CD4-positive, alpha-beta memory T cell (primary cell): Measurements from ENCODE around the gene FCRL3. TPM values are rescaled to one million over a fixed set of nuclear protein-coding genes. Genes with fewer than 3 reads are reported as not detected.

ENCODE experiments used
- CTCF ChIA-PET: fragments of 350-600 bp; sonication (Branson Sonifier 250); formaldehyde crosslinking; loops from one replicate; lab custom pipeline; 2021; ENCODE audit warnings: inconsistent platforms; ENCODE audit not compliant: partially characterized antibody; lab: Charles Lee
- POLR2A ChIA-PET: fragments of 350-600 bp; sonication (Branson Sonifier 250); formaldehyde crosslinking; loops from one replicate; lab custom pipeline; 2021; ENCODE audit not compliant: partially characterized antibody; lab: Charles Lee
- DNase-seq, 5 donors: peaks; one replicate each; pipeline versions ENCODE4 v3.0.0 to v3.0.0-alpha.2; 2020 to 2022; ENCODE audit warnings: mixed read lengths in 1 of 5
- H3K27ac ChIP-seq: one replicate; pipeline ENCODE4 v1.7.0; 2013; ENCODE audit warnings: low read depth, low read length
- H3K27me3 ChIP-seq: 2 replicates; pipeline ENCODE4 v1.7.0; 2013; ENCODE audit warnings: mild to moderate bottlenecking, low read length, moderate library complexity; ENCODE audit not compliant: insufficient read depth
- H3K36me3 ChIP-seq: 2 replicates; pipeline ENCODE4 v1.7.0; 2013; ENCODE audit warnings: mild to moderate bottlenecking, low read length, moderate library complexity; ENCODE audit not compliant: insufficient read depth
- H3K4me1 ChIP-seq: 2 replicates; pipeline ENCODE4 v1.7.0; 2013; ENCODE audit warnings: mild to moderate bottlenecking, low read length, moderate library complexity; ENCODE audit not compliant: insufficient read depth
- H3K4me3 ChIP-seq, 2 donors: one replicate each; pipeline ENCODE4 v1.7.0; 2013; ENCODE audit warnings: low read length in 2 of 2, mild to moderate bottlenecking in 1 of 2
- H3K9me3 ChIP-seq, 2 donors: one replicate each; pipeline ENCODE4 v1.7.0; 2013; ENCODE audit warnings: low read length in 2 of 2, control low read depth in 1 of 2; ENCODE audit not compliant: control insufficient read depth in 1 of 2
- H3K27ac Mint-ChIP-seq, 7 donors: one replicate each; pipeline ENCODE4 v1.8.0; 2020 to 2021; ENCODE audit warnings: mixed read lengths in 7 of 7, mild to moderate bottlenecking in 6 of 7, inconsistent platforms in 3 of 7, moderate library complexity in 3 of 7
- H3K27me3 Mint-ChIP-seq, 2 donors: one replicate each; pipeline ENCODE4 v1.8.0; 2020 to 2021; ENCODE audit warnings: mixed read lengths in 2 of 2
- H3K36me3 Mint-ChIP-seq, 2 donors: one replicate each; pipeline ENCODE4 v1.8.0; 2020 to 2021; ENCODE audit warnings: mixed read lengths in 2 of 2, inconsistent platforms in 1 of 2, mild to moderate bottlenecking in 1 of 2
- H3K4me1 Mint-ChIP-seq, 4 donors: one replicate each; pipeline ENCODE4 v1.8.0; 2020 to 2021; ENCODE audit warnings: mixed read lengths in 4 of 4, mild to moderate bottlenecking in 1 of 4
- H3K4me3 Mint-ChIP-seq, 8 donors: one replicate each; pipeline ENCODE4 v1.8.0; 2020 to 2021; ENCODE audit warnings: mixed read lengths in 8 of 8, mild to moderate bottlenecking in 7 of 8, moderate library complexity in 6 of 8, inconsistent platforms in 3 of 8
- H3K9me3 Mint-ChIP-seq, 8 donors: one replicate each; pipeline ENCODE4 v1.8.0; 2020 to 2021; ENCODE audit warnings: mixed read lengths in 8 of 8, mild to moderate bottlenecking in 5 of 8, inconsistent platforms in 3 of 8, moderate library complexity in 1 of 8
- intact Hi-C: fragments of 100-400 bp; cut with micrococcal nuclease; formaldehyde crosslinking; loops from one replicate; pipeline ENCODE4 v1.15.1; 2023
- polyA plus RNA-seq, 2 donors: library from polyadenylated mRNA; unstranded; fragments of 300-500 nt; fragmentation: Illumina TruSeq; gene quantifications; one replicate each; pipeline ENCODE4 v1.2.3, GENCODE V29; 2021
- total RNA-seq, 2 experiments: library from RNA; stranded (reverse); gene quantifications; one replicate each; pipeline ENCODE4 v1.2.3, GENCODE V29; 2021

The FCRL3 gene
- total and polyA plus RNA-seq, 4 experiments from 2014 or later = 0.56 to 6.1 (median 3.5) TPM

GRCh38 chr1:157725221-157725577 is 24.6 kb upstream of the FCRL3 start:
- peaks cover 0 to 3% of the 10 kb centered on the region in 2 donors for H3K36me3 Mint-ChIP-seq
- no peak overlapping the region for H3K4me3 Mint-ChIP-seq
- CTCF ChIA-PET = no interaction called here
- Histone ChIP-seq H3K9me3 (peaks cover 0 to 7% of the 10 kb centered on the region in 2 donors), H3K4me3 (no peak overlapping the region), H3K4me1 (peaks cover 8% of the 10 kb centered on the region), H3K27me3 (no peaks in the 10 kb centered on the region), H3K27ac (no peak overlapping the region), H3K36me3 (no peaks in the 10 kb centered on the region)
- intact Hi-C loops = no loop called here
- H3K27me3 Mint-ChIP-seq = peaks cover 1 to 3% of the 10 kb centered on the region in 2 donors
- peaks cover 0 to 4% (median 1%) of the 10 kb centered on the region in 4 donors for H3K4me1 Mint-ChIP-seq
- POLR2A ChIA-PET = no interaction called here
- DNase-seq = no peak
- H3K9me3 Mint-ChIP-seq = peaks cover 2 to 24% (median 15%) of the 10 kb centered on the region in 8 donors
- peak overlapping the region in 1 of 7 donors; percentile 42 for H3K27ac Mint-ChIP-seq

DNA sequence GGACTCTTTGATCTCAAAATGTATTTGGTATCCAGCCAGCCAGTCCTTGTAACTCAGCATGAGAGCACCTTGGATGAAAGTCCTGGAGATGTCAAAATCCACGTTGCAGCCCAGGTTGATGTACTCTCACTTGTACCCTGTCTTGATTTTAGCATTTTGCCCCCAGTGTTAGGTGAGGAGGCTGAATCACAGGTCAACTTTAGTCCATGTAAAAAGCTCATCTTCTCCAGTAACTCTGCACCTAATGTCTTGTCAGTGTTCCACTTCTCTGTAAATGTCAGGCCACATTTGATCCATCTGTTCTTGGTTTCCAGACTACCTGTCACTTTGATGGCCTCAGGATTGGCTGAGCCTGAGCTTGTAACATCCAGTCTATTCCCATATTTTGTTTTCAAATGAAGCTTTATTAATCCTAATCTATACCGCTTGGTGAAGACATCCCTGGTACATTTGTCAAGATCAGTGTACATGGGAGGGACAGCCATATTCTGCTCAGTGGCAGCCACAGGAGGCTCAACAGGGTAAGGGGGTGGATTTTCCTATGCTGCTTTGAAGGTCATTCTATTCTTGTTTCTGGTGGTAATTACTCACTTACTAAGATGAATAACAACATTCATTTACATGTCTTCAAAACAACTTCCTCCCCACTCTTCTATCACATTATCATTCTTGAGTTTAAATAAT is 24.1 kb upstream of the FCRL3 start:
- H3K27ac ChIP-seq = no peak overlapping the region
- ChIA-PET CTCF (no interaction called here), POLR2A (no interaction called here)
- Mint-ChIP-seq H3K9me3 (peaks cover 2 to 24% (median 15%) of the 10 kb centered on the region in 8 donors), H3K27me3 (peaks cover 1 to 3% of the 10 kb centered on the region in 2 donors), H3K36me3 (peaks cover 0 to 3% of the 10 kb centered on the region in 2 donors), H3K27ac (no peak overlapping the region), H3K4me3 (no peak overlapping the region), H3K4me1 (peaks cover 0 to 4% (median 1%) of the 10 kb centered on the region in 4 donors)
- H3K27me3 ChIP-seq = no peaks in the 10 kb centered on the region
- peaks cover 0 to 7% of the 10 kb centered on the region in 2 donors for H3K9me3 ChIP-seq
- DNase-seq = no peak
- intact Hi-C loops = no loop called here
- no peaks in the 10 kb centered on the region for H3K36me3 ChIP-seq
- peaks cover 8% of the 10 kb centered on the region for H3K4me1 ChIP-seq
- H3K4me3 ChIP-seq = no peak overlapping the region

GRCh38 chr1:157723157-157723556 is 22.6 kb upstream of the FCRL3 start:
- Mint-ChIP-seq H3K36me3 (peaks cover 0 to 3% of the 10 kb centered on the region in 2 donors), H3K9me3 (peaks cover 2 to 24% (median 15%) of the 10 kb centered on the region in 8 donors), H3K27ac (no peak overlapping the region), H3K4me3 (no peak overlapping the region), H3K4me1 (peaks cover 0 to 4% (median 1%) of the 10 kb centered on the region in 4 donors), H3K27me3 (peaks cover 1 to 3% of the 10 kb centered on the region in 2 donors)
- no peak overlapping the region for H3K27ac ChIP-seq
- CTCF ChIA-PET = no interaction called here
- POLR2A ChIA-PET = no interaction called here
- DNase-seq = no peak
- H3K36me3 ChIP-seq = no peaks in the 10 kb centered on the region
- no peak overlapping the region for H3K4me3 ChIP-seq
- H3K9me3 ChIP-seq = peaks cover 0 to 7% of the 10 kb centered on the region in 2 donors
- H3K27me3 ChIP-seq = no peaks in the 10 kb centered on the region
- intact Hi-C loops = no loop called here
- peaks cover 8% of the 10 kb centered on the region for H3K4me1 ChIP-seq

- Mint-ChIP-seq H3K27ac (no peak overlapping the region), H3K36me3 (peaks cover 0 to 3% of the 10 kb centered on the region in 2 donors), H3K27me3 (peaks cover 1 to 3% of the 10 kb centered on the region in 2 donors), H3K4me1 (peaks cover 0 to 4% (median 1%) of the 10 kb centered on the region in 4 donors), H3K9me3 (peaks cover 2 to 24% (median 15%) of the 10 kb centered on the region in 8 donors), H3K4me3 (no peak overlapping the region)
- no peaks in the 10 kb centered on the region for H3K27me3 ChIP-seq
- peaks cover 0 to 7% of the 10 kb centered on the region in 2 donors for H3K9me3 ChIP-seq
- POLR2A ChIA-PET = no interaction called here
- intact Hi-C loops = no loop called here
- no peaks in the 10 kb centered on the region for H3K36me3 ChIP-seq
- CTCF ChIA-PET = no interaction called here
- no peak for DNase-seq
- H3K4me3 ChIP-seq = no peak overlapping the region
- peaks cover 8% of the 10 kb centered on the region for H3K4me1 ChIP-seq
- no peak overlapping the region for H3K27ac ChIP-seq
Observed at GRCh38 chr1:157721985-157722384, 21.4 kb upstream of the FCRL3 start.

DNA sequence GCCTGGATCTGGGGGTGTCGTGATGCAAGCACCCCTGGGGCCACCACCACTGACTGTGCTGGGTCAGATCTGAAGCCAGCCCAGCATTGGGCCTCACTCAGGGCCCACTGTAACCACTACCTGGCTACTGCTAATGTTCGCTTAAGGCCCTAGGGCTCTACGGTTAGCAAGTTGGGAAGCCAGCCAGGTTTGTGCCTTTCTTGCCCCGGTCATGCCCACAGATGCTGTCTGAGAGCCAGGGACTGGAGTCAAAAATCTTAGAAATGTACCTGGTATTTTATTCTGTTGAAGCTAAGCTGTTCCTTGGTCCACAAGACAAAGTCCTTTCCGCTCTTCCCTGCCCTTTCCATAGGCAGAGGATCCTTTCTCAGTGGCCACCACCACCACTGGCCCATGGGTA is 15.2 kb upstream of the FCRL3 start:
- Histone ChIP-seq H3K9me3 (no peaks in the 10 kb centered on the region), H3K27me3 (no peaks in the 10 kb centered on the region), H3K4me3 (no peak overlapping the region), H3K27ac (no peak overlapping the region), H3K36me3 (no peaks in the 10 kb centered on the region), H3K4me1 (no peaks in the 10 kb centered on the region)
- ChIA-PET CTCF (no interaction called here), POLR2A (no interaction called here)
- intact Hi-C loops = no loop called here
- no peaks in the 10 kb centered on the region for H3K4me1 Mint-ChIP-seq
- no peak overlapping the region for H3K27ac Mint-ChIP-seq
- H3K4me3 Mint-ChIP-seq = no peak overlapping the region
- H3K9me3 Mint-ChIP-seq = peaks cover 0 to 1% (median under 1%) of the 10 kb centered on the region in 8 donors
- DNase-seq = no peak
- no peaks in the 10 kb centered on the region for H3K36me3 Mint-ChIP-seq
- peaks cover 0 to 1% of the 10 kb centered on the region in 2 donors for H3K27me3 Mint-ChIP-seq

GRCh38 chr1:157711802-157712201 is 11.2 kb upstream of the FCRL3 start:
- no peaks in the 10 kb centered on the region for H3K27me3 ChIP-seq
- no peak overlapping the region for H3K27ac ChIP-seq
- DNase-seq = no peak
- intact Hi-C loops = no loop called here
- Mint-ChIP-seq H3K27ac (no peak overlapping the region), H3K27me3 (no peaks in the 10 kb centered on the region), H3K9me3 (no peaks in the 10 kb centered on the region), H3K4me3 (no peak overlapping the region), H3K36me3 (no peaks in the 10 kb centered on the region), H3K4me1 (no peaks in the 10 kb centered on the region)
- no peaks in the 10 kb centered on the region for H3K9me3 ChIP-seq
- no peak overlapping the region for H3K4me3 ChIP-seq
- ChIA-PET POLR2A (no interaction called here), CTCF (no interaction called here)
- H3K36me3 ChIP-seq = no peaks in the 10 kb centered on the region
- no peaks in the 10 kb centered on the region for H3K4me1 ChIP-seq

- no peaks in the 10 kb centered on the region for H3K9me3 ChIP-seq
- POLR2A ChIA-PET = no interaction called here
- Mint-ChIP-seq H3K27me3 (peaks cover 2 to 11% of the 10 kb centered on the region in 2 donors), H3K9me3 (peaks cover 0 to 4% (median 0%) of the 10 kb centered on the region in 8 donors), H3K4me1 (no peaks in the 10 kb centered on the region), H3K4me3 (no peak overlapping the region), H3K27ac (no peak overlapping the region), H3K36me3 (no peaks in the 10 kb centered on the region)
- H3K36me3 ChIP-seq = no peaks in the 10 kb centered on the region
- CTCF ChIA-PET = no interaction called here
- no peak overlapping the region for H3K27ac ChIP-seq
- H3K4me1 ChIP-seq = no peaks in the 10 kb centered on the region
- no peak for DNase-seq
- intact Hi-C loops = no loop called here
- no peaks in the 10 kb centered on the region for H3K27me3 ChIP-seq
- H3K4me3 ChIP-seq = no peak overlapping the region
Observed at GRCh38 chr1:157704878-157705277, 4.3 kb upstream of the FCRL3 start.
